HL-60 (cell line): ENCODE data around the gene TMEFF2.

Experiments used
- DNase-seq, 2 experiments: peaks; one replicate each; pipeline ENCODE4 v3.0.0-alpha.2; 2010 to 2020; ENCODE audit warnings: low read depth in 1 of 2, low spot score in 1 of 2
- H3K27ac ChIP-seq: fragments of 250-450 bp; sonication (Bioruptor Pico); replicated peaks from 2 replicates; pipeline ENCODE4 v1.5.1; 2020; ENCODE audit warnings: mild to moderate bottlenecking, moderate library complexity
- H3K27me3 ChIP-seq: fragments of 250-450 bp; sonication (Bioruptor Pico); 2 replicates; pipeline ENCODE4 v1.5.1; 2021; ENCODE audit warnings: mild to moderate bottlenecking, moderate library complexity; ENCODE audit not compliant: insufficient read depth, poor library complexity, severe bottlenecking
- H3K4me3 ChIP-seq: replicated peaks from 2 replicates; pipeline ENCODE4 v1.5.1; 2011; ENCODE audit warnings: mild to moderate bottlenecking, control low read depth, low read length; ENCODE audit not compliant: insufficient read depth
- GABPA ChIP-seq: IDR thresholded peaks from 2 replicates; pipeline ENCODE4 v1.6.1; 2012; ENCODE audit warnings: low read depth
- POLR2AphosphoS5 ChIP-seq: IDR thresholded peaks from 2 replicates; pipeline ENCODE4 v1.6.1; 2012; ENCODE audit warnings: low read depth
- REST ChIP-seq: IDR thresholded peaks from 2 replicates; pipeline ENCODE4 v1.6.1; 2012; ENCODE audit warnings: low read depth; ENCODE audit not compliant: insufficient replicate concordance
- SPI1 ChIP-seq: IDR thresholded peaks from 2 replicates; pipeline ENCODE4 v1.6.1; 2012; ENCODE audit warnings: low read depth, mild to moderate bottlenecking, borderline replicate concordance
- TF ChIP-seq, protein P1 (sequence below): IDR thresholded peaks from one replicate; pipeline ENCODE4 v1.5.1; 2011; ENCODE audit warnings: low read length, control low read depth, inconsistent platforms; ENCODE audit not compliant: insufficient read depth

The TMEFF2 gene

GRCh38 chr2:191954451-191954850 is 240.3 kb downstream of the TMEFF2 start:
- no peak overlapping the region for H3K27ac ChIP-seq
- TF ChIP-seq POLR2AphosphoS5 (no peak), GABPA (no peak), REST (no peak), SPI1 (no peak)
- TF ChIP-seq, protein P1, sequence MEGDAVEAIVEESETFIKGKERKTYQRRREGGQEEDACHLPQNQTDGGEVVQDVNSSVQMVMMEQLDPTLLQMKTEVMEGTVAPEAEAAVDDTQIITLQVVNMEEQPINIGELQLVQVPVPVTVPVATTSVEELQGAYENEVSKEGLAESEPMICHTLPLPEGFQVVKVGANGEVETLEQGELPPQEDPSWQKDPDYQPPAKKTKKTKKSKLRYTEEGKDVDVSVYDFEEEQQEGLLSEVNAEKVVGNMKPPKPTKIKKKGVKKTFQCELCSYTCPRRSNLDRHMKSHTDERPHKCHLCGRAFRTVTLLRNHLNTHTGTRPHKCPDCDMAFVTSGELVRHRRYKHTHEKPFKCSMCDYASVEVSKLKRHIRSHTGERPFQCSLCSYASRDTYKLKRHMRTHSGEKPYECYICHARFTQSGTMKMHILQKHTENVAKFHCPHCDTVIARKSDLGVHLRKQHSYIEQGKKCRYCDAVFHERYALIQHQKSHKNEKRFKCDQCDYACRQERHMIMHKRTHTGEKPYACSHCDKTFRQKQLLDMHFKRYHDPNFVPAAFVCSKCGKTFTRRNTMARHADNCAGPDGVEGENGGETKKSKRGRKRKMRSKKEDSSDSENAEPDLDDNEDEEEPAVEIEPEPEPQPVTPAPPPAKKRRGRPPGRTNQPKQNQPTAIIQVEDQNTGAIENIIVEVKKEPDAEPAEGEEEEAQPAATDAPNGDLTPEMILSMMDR = no peak
- H3K4me3 ChIP-seq = no peak overlapping the region
- DNase-seq = no peak
- H3K27me3 ChIP-seq = peaks cover 2% of the 10 kb centered on the region

DNA sequence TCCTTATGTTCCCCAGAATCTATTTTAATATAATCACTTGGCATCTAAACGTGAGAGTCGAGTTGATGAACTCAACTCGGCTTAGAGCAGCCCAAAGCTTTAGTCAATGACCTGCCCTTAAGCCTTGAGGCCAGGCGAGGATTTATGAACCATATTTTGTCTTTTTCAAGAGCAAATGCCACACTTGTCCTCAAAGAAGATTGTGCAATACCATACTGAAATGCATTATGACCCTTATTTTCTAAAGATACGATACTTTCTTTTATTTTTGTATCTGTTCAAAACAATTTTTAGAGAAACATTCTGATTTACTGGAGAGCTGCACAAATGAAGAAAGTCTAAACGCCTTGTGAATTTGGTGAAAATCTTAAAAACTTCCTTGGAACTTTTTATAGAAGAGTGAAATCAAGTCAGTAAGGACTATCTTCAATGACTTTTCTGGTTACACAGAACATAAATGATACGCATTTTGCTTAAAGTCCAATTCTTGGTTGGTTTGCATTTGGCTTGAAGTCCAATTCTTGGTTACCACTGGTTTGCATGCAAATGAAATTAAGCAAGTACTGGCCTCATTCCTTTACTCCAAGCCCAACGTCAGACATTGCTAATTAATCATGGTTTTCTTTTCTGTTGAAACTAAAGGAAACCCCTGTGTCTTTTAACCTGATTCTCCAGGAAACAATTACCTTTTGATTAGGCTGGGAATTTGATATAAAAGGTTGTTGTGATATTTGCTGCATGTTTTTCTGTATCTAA is 242.0 kb downstream of the TMEFF2 start:
- TF ChIP-seq, protein P1 = no peak
- TF ChIP-seq REST = no peak
- TF ChIP-seq GABPA = no peak
- no peak for TF ChIP-seq SPI1
- TF ChIP-seq POLR2AphosphoS5 = no peak
- no peak for DNase-seq
- H3K27me3 ChIP-seq = no peaks in the 10 kb centered on the region
- H3K27ac ChIP-seq = no peak overlapping the region
- H3K4me3 ChIP-seq = no peak overlapping the region

GRCh38 chr2:191951832-191952231 is 242.9 kb downstream of the TMEFF2 start:
- Histone ChIP-seq H3K4me3 (no peak overlapping the region), H3K27me3 (no peaks in the 10 kb centered on the region), H3K27ac (no peak overlapping the region)
- TF ChIP-seq SPI1 (no peak), REST (no peak), GABPA (no peak), POLR2AphosphoS5 (no peak)
- TF ChIP-seq, protein P1 = no peak
- DNase-seq = no peak
